GM21515 (cell line): Measurements from ENCODE around the gene DDX41.

Source experiments
- ATAC-seq: cut with Tn5 transposase; IDR thresholded peaks from one replicate; pipeline ENCODE4 v1.9.1; 2021; ENCODE audit not compliant: unreplicated experiment

The DDX41 gene

DNA sequence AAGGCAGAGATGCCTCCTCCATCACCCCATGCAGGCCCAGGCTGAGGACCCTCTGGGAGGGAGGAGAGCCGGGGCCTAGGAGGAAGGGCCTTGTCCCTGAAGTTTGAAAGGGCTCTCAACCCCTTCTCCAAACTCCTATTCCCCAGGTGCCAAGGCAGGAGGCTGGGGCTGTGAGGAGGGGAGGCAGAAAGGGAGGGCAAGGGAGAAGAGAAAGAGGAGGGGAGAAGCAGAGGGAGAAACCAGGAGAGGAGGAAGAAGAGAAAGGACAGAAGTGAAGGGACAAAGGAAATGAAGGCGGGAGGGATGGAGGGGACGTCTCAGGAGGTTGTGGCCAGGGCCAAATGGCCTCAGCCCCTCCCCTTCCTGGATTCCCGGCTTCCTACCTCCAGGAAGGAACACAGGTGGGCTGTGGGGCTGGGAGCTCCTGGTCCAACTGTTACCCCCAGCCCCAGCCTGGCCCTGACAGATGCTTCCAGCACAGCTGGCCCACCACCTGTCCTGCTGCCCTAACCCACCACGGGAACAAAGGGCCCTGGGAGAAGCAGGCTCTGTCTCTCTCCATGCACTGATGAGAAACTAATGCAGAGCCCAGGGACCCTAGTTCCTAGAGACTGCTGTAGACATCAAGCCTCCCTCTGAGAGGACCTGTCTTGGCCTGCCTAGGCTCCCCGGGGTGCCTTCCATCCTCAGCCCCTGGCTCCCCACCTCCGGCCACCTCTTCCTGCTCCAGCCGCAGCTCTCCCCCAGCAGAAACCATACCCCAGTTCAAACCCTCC is 46.8 kb downstream of the DDX41 start:
- ATAC-seq: no peak

DNA sequence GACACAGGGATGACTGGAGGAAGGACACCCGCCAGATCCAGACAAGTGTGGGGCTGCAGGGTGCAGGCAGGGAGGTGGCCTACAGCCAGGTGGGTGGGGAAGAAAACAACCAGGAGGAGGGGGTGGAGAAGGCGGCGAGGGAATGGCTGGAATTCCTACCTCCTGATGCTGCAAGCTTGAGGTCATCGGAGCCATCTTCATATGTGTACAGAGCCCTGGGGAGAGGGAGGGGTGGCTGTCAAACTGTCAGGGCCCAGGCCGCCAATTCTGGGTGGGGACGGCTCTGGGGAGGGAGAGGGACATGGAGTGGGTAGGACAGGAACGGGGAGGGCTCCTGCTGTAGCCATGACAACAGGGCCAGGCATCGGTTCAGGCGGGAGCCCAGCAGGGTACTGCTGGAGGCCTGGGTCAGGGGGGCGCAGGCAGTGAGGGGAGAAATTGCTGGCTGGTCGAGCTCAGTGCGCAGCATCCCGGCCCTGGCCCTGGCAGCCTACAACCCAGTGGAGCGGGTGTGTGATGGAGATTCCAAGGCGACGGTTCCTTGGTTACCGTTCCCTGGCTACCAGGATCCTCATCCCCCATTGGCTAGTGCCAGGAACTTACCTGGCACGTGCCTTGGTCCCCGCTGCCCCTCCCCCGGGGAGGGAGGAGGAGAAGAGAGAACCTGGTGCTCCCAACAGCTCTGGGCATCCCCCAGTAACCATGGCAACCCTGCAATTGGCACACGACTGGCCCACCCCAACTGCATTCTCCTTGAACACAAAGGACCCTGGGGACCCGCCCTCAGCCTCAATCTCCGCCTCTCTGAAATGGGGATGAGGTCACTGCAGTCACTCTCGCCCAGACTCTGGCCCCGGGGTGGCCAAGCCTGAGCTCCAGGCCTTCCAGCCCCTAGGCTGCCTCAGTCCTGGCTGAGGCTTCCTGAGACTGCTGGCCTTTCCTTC is 47.8 kb downstream of the DDX41 start:
- ATAC-seq: no peak

DNA sequence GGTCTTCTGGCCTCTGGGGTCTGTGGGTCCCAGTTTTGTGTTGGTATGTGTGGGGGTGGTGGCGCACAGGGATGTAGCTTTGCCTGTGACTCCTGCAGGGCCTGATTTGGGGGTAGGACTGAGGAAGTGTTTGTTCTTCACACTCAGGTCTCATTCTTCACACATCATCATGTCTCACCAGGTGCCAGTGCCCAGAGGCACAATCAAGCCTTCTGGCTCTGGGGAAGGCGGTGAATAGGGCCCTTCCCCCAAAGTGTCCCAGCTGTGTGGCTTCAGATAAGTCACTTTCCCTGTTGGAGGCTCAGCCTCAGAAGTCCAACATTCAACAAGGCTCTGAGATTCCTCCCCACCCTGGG is 48.5 kb downstream of the DDX41 start:
- ATAC-seq: no peak

DNA sequence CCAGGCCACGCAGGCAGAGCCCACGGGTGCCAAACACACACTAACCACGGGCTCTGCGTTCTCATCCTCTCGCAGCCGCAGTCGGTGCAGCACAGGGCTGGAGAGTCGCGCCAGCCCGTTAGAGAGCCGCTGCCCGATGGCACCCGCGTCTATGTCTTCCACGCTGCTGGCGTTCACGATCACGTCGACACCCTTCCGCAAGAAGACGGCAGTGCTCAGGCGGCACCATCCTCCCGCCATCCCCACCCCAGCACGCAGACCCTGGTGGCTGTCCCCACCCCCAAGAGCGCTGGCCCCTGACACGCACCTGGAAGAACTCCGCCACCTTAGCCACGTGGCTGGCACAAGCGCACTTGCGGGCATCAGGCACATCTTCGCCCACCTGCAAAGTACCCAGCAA is 49.3 kb downstream of the DDX41 start:
- ATAC-seq: no peak

DNA sequence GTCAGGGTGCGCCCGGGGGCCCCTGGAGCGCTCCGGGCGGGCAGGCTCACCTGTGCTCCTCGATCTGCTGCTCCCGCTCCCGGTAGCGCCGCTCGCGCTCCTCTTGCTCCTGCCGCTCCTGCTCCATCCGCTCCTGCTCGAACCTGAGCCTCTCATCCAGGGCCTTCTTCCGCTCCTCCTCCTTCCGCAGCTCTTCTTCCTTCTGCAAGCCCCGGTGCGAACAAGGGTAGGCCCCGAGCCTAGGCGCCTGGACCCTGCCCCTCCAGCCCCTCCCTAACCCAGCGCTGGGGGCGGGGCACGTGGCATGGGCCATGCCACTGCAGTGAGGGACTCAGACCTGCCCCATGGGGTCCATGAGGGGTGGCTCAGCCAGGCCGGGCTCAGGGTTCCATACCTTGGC is 49.9 kb downstream of the DDX41 start:
- ATAC-seq: no peak

DNA sequence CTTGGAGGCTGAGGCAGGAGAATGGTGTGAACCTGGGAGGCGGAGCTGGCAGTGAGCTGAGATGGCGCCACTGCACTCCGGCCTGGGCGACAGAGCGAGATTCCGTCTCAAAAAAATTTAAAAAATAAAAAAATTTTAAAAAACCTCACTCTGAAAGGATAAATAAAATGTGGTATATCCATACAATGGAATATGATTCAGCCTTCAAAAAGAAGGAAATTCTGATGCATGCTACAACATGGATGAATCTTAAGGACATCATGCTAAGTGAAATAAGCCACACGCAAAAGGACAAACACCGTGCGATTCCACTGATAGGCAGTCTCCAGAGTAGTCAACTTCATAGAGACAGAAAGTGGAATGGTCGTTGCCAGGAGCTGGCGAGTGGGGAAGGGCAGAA is 51.7 kb downstream of the DDX41 start:
- no peak for ATAC-seq

DNA sequence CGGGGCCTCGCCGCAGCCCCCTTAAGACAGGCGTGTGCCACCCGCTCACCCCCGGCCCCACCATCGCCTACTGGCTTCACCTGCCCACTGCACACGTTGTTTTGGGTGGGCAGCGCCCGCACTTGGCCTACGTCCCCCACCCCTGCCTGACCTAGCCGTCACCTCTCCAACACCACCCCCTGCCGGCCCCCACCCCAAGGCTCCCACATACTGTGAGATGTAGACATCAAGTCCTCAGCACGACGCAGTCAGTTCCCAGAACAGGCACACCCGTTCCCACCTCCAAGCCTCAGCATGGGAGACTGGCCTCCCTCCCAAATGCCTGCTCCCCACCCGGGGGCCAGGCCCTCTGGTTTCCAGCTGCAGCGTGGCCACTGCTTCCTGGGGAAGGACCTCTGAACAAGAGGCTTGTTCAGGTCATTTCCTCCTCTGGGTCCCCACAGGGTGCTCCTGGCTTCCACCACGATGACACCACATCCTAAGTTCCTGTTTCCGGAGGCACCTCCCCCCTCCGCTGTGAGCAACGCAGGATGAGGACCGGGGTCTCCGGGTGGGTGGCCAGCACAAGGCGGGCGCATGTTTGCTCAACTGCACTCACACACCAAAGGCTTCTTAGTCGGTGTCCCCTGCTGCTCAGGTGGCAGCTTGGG is 54.6 kb downstream of the DDX41 start:
- ATAC-seq: no peak
